Hepatic stellate cell (primary cell): ENCODE measurements around the gene MRPL17.

Source experiments
- DNase-seq: peaks from one replicate; pipeline ENCODE4 v3.0.0; 2011; ENCODE audit warnings: low spot score

The MRPL17 gene

DNA sequence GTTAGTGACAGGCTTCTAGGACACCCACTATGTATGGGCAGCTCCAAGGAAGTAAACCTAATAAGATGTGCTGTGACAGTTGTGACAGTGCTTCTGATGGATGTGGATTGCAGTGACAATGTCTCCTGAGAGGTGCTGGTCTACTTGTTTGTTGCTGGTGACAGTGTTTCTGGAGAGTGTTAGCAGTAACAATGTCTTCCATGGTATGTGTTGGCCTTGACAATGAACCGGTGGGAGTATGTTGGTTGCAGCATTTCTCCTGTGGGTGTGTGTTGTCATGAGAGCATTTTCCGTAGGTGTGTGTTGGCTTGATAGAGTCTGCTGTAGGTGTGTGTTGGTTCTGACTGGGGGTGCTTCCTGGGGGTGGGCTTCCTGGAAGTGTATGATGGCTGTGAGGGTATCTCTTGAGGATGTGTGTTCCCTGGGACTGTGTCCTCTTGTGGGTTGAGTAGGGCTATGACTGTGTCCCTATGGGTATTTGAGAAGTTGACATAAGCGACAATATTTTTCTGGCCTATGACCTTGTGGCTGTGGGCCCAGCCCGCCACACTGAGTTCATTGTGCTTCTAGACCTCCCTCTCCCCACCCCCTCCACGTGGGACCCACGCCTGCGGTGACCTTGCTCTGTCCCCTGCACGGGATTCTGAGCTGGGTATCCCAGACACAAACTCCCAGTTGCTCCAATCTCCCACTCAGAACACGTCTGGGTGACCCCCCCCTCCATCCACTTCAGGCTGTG lies 28.7 kb downstream of the MRPL17 start:
- no peak for DNase-seq

DNA sequence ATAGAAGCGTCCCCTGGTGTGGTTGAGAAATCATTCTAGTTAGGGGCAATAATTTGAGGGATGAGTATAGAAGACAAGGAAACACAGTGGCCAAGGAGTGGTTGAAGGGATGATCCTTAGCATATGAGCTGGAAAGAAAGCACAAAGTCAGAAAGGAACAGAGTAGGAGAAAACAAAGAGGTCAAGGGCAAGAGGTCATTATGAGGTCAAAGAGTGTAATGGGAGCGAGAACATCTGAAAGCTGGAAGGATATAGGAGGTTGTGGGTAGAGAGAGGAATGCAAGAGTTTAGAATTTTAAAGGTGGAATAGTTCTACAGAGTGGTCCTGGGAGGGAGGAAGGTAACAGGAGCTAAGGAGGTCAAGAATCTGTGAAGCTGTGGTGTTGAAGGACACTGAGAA lies 29.5 kb downstream of the MRPL17 start:
- DNase-seq: no peak

DNA sequence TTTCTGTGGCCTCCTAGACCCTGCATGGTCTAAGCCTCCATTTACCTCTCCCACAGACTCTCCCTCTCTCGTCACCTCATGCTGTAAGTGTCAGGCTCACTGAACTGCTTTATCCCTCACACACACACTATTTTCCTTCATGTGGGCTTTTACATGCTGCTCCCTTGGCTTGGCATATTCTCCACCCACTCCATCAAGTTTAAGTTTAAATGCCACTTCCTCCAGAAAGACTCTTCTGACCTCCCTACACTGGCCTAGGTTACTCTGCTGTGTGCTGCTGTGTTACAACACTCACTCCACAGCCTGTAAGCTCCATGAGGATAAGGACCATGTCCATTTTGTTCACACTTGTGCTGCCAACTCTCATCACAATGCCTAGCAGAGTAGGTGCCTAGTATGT lies 30.0 kb downstream of the MRPL17 start:
- no peak for DNase-seq

DNA sequence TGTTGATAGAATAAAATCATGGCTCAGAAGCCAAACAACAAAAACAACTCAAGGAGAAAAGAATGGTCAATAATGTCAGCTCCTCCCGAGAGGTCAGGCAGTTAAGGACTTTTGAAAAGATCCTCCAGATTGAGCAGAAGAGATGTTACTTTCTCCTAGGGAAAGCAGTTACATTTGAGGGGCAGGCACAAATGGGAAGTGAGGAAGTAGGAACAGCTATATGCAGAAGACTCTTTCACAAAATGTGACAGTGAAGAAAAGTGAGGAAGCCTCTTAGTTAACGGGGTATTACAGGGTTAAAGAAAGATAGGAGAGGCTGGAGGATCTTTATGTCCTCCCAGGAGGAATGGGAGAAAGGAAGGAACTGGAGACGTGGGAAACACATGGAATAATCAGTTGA lies 31.0 kb downstream of the MRPL17 start:
- DNase-seq: no peak

DNA sequence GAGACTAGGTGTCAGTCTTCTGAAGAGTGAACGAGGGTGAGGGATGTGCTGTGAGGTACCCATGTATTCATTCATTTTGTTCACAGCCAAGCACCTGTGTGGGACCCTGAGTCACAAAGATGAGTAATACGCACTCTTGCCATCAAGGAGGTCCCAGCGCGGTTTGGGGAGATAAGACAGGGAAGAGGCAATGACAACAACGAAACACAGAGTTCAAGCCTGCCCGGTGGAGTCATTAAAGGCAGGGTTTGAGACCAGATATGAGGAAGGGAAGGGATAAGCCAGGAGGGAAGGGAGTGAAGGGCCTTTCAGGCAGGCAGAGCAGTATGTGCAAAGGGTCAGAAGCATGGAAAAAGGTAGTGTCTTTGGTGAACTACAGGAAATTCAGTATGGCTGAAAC lies 32.2 kb downstream of the MRPL17 start:
- DNase-seq: no peak

GRCh38 chr11:6650104-6650503 lies 33.0 kb downstream of the MRPL17 start:
- DNase-seq: no peak

DNA sequence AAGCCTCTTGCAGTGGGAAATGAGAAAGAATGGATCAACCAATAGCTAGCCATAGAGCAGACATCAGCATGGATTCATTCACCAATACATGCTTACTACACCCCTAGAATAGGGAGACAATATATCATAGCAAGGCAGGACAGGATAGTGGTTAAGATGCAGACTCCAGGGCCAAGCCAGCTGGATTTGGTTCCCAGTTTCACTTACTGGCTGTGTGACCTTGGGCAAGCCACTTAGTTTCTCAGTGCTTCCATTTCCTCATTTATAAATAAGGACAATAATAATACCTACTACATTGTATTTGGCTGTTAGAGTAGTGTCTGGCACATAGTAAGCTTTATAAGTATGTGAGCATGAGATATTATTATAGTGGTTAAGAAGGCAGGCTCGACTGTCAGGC lies 34.6 kb downstream of the MRPL17 start:
- DNase-seq: no peak

DNA sequence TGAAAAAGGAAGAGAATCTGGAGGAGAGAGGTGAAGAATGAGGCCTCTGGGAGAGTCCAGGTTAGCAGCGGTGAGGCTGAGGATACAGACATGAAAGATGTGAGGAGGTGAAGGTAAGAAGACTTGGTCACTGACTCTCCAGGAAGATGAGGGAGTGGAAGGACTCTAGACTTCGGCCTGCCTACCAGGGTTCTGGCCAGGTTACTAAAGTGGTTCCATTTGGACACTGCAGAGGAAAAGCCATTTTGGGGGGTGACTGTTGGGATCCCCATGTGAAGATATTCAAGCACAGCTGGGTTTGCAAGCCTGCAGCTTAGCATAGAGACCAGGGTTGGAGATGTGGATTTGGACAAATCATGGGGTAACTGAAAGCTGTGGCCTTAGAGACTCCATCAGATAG lies 35.3 kb downstream of the MRPL17 start:
- no peak for DNase-seq

DNA sequence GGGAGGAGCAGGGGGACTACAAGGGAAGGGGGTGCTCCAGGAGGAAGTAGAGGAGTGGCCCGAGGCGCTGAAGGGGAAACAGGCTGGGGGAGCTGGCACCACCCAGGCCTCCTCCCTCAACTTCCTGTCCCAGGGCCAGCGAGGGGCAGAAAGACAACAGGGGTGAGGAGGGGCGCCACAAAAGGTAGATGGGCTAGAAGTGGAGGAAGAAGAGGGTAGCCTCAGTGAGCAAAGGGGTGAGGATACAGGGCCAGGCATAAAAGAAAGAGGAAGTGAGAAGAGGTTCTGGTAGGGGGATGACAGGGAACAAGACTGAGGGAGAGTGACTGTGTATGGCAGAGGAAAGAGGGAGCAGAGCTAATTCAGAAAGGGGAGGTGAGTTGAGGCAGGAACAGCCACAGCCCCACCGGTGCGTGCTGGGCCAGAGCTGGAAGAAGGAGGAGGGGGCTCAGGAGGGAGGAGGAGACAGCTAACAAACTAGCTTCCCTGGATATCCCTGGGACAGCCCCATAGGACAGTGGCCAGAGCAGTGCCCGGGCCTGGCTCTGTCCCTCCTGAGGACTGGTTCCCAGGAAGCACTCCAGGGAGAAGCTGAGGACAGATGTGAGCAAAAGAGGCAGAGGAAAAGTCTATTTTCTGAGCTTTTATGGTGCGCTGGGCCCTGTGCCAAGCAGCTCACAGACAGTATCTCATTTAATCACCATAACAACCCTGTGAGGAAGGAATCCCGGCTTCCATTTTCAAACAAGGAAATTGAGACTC lies 36.0 kb downstream of the MRPL17 start:
- DNase-seq: no peak

- DNase-seq: no peak
Observed at GRCh38 chr11:6646576-6646917, 36.6 kb downstream of the MRPL17 start.

- DNase-seq: peak; percentile 87
Observed at GRCh38 chr11:6646071-6646470, 37.1 kb downstream of the MRPL17 start.

- DNase-seq: no peak
Observed at GRCh38 chr11:6642957-6643356, 40.2 kb downstream of the MRPL17 start.

DNA sequence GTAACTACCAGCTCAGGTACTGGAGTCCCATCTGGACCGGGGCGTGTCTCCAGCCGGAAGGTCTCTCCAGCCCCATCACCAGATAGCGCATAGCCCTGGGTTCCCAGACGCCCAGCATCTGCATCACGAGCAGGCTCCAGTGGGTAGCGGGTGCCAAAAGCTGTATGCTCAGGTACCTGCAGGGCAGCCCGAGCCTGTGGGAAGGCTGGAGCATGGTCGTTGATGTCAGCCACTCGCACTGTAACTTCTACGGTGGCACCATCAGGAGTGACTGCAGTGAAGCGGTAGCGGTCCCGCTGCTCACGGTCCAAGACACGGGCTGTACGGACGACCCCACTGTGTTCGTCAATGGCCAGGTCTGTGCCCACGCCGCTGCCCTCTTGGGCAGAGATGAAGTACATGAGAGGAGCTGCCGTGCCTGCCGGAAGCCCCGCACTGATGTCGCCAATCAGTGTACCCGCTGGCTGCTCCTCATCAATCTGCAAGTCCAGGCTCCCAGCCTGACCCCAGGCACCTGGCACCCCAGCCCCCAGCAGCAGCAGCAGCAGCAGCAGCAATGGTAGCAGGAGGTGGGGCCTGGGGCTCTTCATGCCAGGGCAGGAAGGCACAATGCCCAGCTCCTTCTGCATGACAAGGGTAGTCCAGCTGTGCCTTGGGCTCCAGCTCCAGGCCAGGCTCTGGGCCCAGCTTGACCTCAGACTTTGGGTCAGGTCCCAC lies 42.0 kb downstream of the MRPL17 start:
- DNase-seq: no peak

DNA sequence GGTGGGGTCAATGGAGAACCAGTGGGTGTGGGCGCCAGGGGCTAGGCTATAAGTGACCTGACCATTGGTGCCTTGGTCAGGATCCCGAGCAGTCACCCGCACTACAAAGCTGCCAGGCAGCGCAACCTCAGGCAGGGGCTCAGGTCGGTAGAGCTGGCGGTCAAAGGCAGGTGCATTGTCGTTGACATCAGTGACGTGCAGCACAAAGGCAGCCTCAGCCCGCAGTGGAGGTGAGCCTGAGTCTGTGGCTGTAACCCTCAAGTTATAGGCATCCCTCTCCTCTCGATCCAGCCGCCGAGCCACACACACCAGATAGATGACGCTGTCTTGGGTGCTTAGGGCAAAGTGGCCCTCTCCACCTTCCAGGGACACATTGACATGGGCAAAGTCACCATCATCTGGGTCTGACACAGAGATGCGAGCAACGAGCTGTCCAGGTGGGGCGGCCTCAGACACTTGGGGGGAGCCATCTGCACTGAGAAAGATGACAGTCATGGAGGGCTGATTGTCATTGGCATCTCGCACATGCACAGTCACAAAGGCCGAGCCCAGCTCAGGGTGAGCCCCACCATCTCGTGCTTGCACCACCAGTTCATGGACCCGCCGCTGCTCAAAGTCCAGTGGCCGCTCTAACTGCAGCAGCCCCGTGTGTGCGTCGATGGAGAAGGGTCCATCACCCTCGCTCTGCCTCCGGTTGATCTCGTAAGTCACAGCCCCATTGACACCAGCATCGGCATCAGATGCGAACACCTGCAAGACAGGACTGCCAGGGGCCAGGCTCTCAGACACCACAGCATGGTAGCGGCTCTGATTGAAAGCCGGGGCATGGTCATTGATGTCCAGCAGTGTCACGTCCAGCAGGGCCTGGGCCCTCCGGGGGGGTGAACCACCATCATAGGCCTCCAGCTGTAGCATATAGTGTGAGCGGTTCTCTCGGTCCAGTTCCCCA lies 42.8 kb downstream of the MRPL17 start:
- DNase-seq: no peak

GRCh38 chr11:6638429-6638828 lies 44.7 kb downstream of the MRPL17 start:
- DNase-seq: no peak

GRCh38 chr11:6637871-6638270 lies 45.3 kb downstream of the MRPL17 start:
- DNase-seq: peak; percentile 39

- no peak for DNase-seq
Observed at GRCh38 chr11:6636480-6636879, 46.7 kb downstream of the MRPL17 start.

GRCh38 chr11:6635082-6635932 lies 47.8 kb downstream of the MRPL17 start:
- peak; percentile 43 for DNase-seq

- no peak for DNase-seq
Observed at GRCh38 chr11:6634534-6634933, 48.6 kb downstream of the MRPL17 start.

DNA sequence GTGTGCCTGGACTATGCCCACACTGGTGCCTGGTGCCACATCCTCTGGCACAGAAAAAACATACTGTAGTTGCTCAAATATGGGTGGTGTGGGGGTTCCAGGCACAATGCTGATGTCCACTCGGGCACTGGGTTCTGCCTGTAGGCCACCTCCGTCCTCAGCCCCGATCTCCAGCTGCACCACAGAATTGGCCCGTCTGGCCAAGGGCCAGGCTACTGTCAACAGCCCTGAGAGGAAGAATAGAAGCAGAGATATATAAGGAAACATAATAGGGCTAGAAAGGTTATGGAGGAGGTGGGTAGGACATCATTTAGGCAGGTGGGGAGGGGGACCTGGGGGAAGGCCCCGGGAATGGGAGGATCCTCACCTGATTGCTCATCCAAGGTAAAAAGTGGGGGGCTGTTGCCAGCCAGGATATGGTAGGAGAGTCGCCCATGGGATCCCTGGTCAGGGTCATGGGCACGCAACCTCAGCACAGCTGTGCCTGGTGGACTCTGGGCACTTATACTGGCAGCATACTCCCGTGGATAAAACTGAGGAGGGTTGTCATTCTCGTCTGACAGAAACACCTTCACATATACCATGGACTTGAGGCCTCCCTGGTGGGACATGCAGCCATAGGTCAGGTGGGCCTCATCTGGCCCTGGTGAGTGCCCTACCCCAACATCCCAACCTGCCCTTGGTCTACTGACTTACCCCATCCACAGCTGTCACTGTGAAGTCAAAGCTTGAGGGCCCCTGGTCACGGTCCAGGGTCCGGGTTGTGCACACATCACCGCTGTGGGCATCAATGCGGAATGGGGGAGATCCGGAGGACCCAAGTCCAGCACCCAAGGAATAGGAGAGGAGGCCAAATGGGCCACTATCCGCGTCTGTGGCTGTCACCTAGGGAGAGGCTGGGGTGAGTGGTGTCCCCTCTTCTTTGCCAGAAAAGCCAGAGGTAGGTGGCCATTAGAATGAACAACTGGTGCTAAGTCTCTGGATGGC lies 49.4 kb downstream of the MRPL17 start:
- DNase-seq: no peak
